ENCODE measurements around the gene SMOC1.

SMOC1 gene

GRCh38 chr14:69863083-69863482 is 16.1 kb upstream of the SMOC1 start:
- no peak for DNase-seq

GRCh38 chr14:69865701-69866365 is 13.4 kb upstream of the SMOC1 start:
- no peak for DNase-seq

GRCh38 chr14:69868363-69868963 is 10.8 kb upstream of the SMOC1 start:
- DNase-seq = no peak

GRCh38 chr14:69870613-69871012 is 8.6 kb upstream of the SMOC1 start:
- no peak for DNase-seq

GRCh38 chr14:69873877-69874780 is 5.1 kb upstream of the SMOC1 start:
- DNase-seq = no peak

- DNase-seq = no peak
These were observed 2.9 kb upstream of the SMOC1 start for GRCh38 chr14:69876221-69876847.

- no peak for DNase-seq
These were observed 2.3 kb upstream of the SMOC1 start for GRCh38 chr14:69876848-69877306.

- DNase-seq = no peak
These were observed 1.7 kb upstream of the SMOC1 start for GRCh38 chr14:69877492-69877891.

- no peak for DNase-seq
These were observed 965 bp upstream of the SMOC1 start for GRCh38 chr14:69878251-69878650.

- DNase-seq = no peak
These were observed 850 bp downstream of the SMOC1 start for GRCh38 chr14:69880044-69880487.

- no peak for DNase-seq
These were observed 1.7 kb downstream of the SMOC1 start for GRCh38 chr14:69880893-69881292.

- DNase-seq = no peak
These were observed 3.1 kb downstream of the SMOC1 start for GRCh38 chr14:69882116-69882864.

GRCh38 chr14:69882915-69883314 is 3.7 kb downstream of the SMOC1 start:
- no peak for DNase-seq

- no peak for DNase-seq
These were observed 7.4 kb downstream of the SMOC1 start for GRCh38 chr14:69886453-69887242.

GRCh38 chr14:69887740-69888657 is 8.8 kb downstream of the SMOC1 start:
- DNase-seq = no peak

- DNase-seq = no peak
These were observed 12.2 kb downstream of the SMOC1 start for GRCh38 chr14:69891422-69891821.

- no peak for DNase-seq
These were observed 15.9 kb downstream of the SMOC1 start for GRCh38 chr14:69895109-69895508.

- DNase-seq = no peak
These were observed 16.9 kb downstream of the SMOC1 start for GRCh38 chr14:69896080-69896479.

- no peak for DNase-seq
These were observed 17.8 kb downstream of the SMOC1 start for GRCh38 chr14:69896972-69897371.

GRCh38 chr14:69900603-69901002 is 21.4 kb downstream of the SMOC1 start:
- no peak for DNase-seq
